K562 (cell line): Measurements from ENCODE around the gene RAP1A. TPM values are rescaled to one million over a fixed set of nuclear protein-coding genes. Genes with fewer than 3 reads are reported as not detected.

ENCODE experiments used
- CUX1 ChIP-seq: fragments of 200-800 bp; sonication (Bioruptor generic); IDR thresholded peaks from 2 replicates; pipeline ENCODE4 v1.6.1; 2016; ENCODE audit warnings: missing genetic modification characterization, missing compliant biosample characterization
- GMEB1 ChIP-seq: fragments of 250-450 bp; sonication (Bioruptor Pico); IDR thresholded peaks from 2 replicates; pipeline ENCODE4 v1.4.0; 2020; ENCODE audit warnings: mild to moderate bottlenecking
- HNRNPLL ChIP-seq: fragments of 200-400 bp; formaldehyde crosslinking; IDR thresholded peaks from 2 replicates; pipeline ENCODE4 v1.6.1; 2017; ENCODE audit warnings: low read length, low read depth, mild to moderate bottlenecking; ENCODE audit not compliant: poor library complexity, severe bottlenecking
- LARP7 ChIP-seq: fragments of 450-650 bp; IDR thresholded peaks from 2 replicates; pipeline ENCODE4 v1.6.1; 2016
- MAFK ChIP-seq: IDR thresholded peaks from 2 replicates; pipeline ENCODE4 v1.6.1; 2011; ENCODE audit warnings: low read length, improper control_type of control experiment
- MED1 ChIP-seq: sonication (generic); formaldehyde crosslinking; IDR thresholded peaks from 2 replicates; pipeline ENCODE4 v1.8.1; 2023; ENCODE audit warnings: missing genetic modification reagents, borderline replicate concordance
- PHB ChIP-seq: fragments of 250-450 bp; sonication (Bioruptor Pico); IDR thresholded peaks from 2 replicates; pipeline ENCODE4 v1.5.0; 2021
- SRSF7 ChIP-seq: fragments of 200-400 bp; formaldehyde crosslinking; optimal IDR thresholded peaks from 2 replicates; pipeline ENCODE3; 2017; ENCODE audit warnings: mild to moderate bottlenecking, low read depth, low read length
- TCF15 ChIP-seq: fragments of 250-450 bp; sonication (Bioruptor Pico); IDR thresholded peaks from 2 replicates; pipeline ENCODE4 v1.8.0; 2022; ENCODE audit warnings: moderate library complexity, mild to moderate bottlenecking, inconsistent platforms
- ZNF395 ChIP-seq: fragments of 200-800 bp; sonication (Bioruptor generic); IDR thresholded peaks from 2 replicates; pipeline ENCODE4 v1.6.1; 2017; ENCODE audit warnings: missing genetic modification characterization, missing compliant biosample characterization
- ZNF57 ChIP-seq: fragments of 450-650 bp; formaldehyde crosslinking; IDR thresholded peaks from 2 replicates; pipeline ENCODE4 v1.4.0; 2020; ENCODE audit warnings: mild to moderate bottlenecking, moderate library complexity
- ZNF592 ChIP-seq: fragments of 450-650 bp; IDR thresholded peaks from 2 replicates; pipeline ENCODE4 v1.6.1; 2017; ENCODE audit warnings: antibody characterized with exemption, mild to moderate bottlenecking
- ZNF778 ChIP-seq: fragments of 450-650 bp; formaldehyde crosslinking; IDR thresholded peaks from 2 replicates; pipeline ENCODE4 v1.4.0; 2020; ENCODE audit warnings: mild to moderate bottlenecking, moderate library complexity
- ZNF830 ChIP-seq: fragments of 250-450 bp; sonication (Bioruptor Pico); IDR thresholded peaks from 2 replicates; pipeline ENCODE4 v1.5.0; 2021; ENCODE audit warnings: mild to moderate bottlenecking
- polyA plus RNA-seq, 8 experiments: library from polyadenylated mRNA; depleted of rRNA in 4 of 8; stranded (reverse) in 5 of 8; unstranded in 3 of 8; fragments of >200 nt; fragmentation: Nextera tagmentation in 2 of 8; fragmentation: Illumina TruSeq in 1 of 8; extraction: Ambion mirVana in 2 of 8; extraction: Trizol in 1 of 8; gene quantifications; 2 replicates each; pipeline versions ENCODE4 v1.2.1 to v1.2.3, GENCODE V29; 2011 to 2014; ENCODE audit warnings: inconsistent platforms in 1 of 8, missing spikeins in 1 of 8
- total RNA-seq, 7 experiments: library from RNA; depleted of rRNA in 6 of 7; stranded (reverse); fragments of >200 nt in 6 of 7; fragmentation: Illumina TruSeq in 2 of 7; extraction: Trizol in 2 of 7; gene quantifications; 2 replicates each; pipeline versions ENCODE4 v1.2.1 to v1.2.3, GENCODE V29; 2011 to 2021; ENCODE audit warnings: low replicate concordance in 1 of 7

Gene RAP1A
- total and polyA plus RNA-seq, 9 of the 15 experiments (the other 6 are each of a cell fraction or from before 2014, with no cell fraction given) = 13.4 to 86.2 (median 32.5) TPM

- TF ChIP-seq CUX1 (CRISPR knock-in tag) (no peak), ZNF592 (no peak), GMEB1 (peak; percentile 94), ZNF57 (CRISPR knock-in tag) (0 out of 2 replicates have a peak, but pooled peaks have one; percentile 14), MED1 (CRISPR knock-in tag) (no peak), SRSF7 (no peak), ZNF778 (CRISPR knock-in tag) (no peak), MAFK (no peak), HNRNPLL (peak; percentile 31), ZNF395 (no peak), PHB (CRISPR knock-in tag) (no peak), TCF15 (CRISPR knock-in tag) (no peak), LARP7 (no peak), ZNF830 (CRISPR knock-in tag) (no peak)
Observed at GRCh38 chr1:111619635-111620440, at the start of gene RAP1A (continued).
